SW 1271 (cell line): ENCODE measurements around the gene CASP10.
"Not testable (repeated sequence)": the region's sequence is repeated elsewhere in the genome, so short reads cannot be mapped to it uniquely, and the experiment has no call there.

Source experiments
- DNase-seq, 2 experiments: peaks; one replicate each; lab custom pipeline; 2025; lab: John Stamatoyannopoulos, UW

CASP10 gene

DNA sequence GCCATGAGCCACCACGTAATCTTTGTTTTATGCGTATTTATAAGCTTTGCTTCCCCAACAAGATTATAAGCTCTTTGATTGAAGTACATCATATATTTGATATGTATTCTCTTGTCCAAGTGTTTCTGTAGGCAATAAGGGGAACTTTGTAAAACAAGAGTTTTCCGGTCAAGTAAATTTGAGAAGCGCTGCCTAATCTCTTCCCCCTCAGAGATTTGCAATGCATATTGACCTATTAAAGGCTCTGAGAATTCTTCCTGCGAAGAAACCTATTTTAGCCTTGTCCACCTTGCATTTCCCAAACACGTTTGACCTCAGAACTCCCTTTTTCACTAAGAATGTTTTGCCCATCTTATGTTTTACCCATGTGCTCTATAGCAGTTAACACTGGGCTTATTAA, 26.9 kb upstream of the CASP10 start:
- DNase-seq: no peak

DNA sequence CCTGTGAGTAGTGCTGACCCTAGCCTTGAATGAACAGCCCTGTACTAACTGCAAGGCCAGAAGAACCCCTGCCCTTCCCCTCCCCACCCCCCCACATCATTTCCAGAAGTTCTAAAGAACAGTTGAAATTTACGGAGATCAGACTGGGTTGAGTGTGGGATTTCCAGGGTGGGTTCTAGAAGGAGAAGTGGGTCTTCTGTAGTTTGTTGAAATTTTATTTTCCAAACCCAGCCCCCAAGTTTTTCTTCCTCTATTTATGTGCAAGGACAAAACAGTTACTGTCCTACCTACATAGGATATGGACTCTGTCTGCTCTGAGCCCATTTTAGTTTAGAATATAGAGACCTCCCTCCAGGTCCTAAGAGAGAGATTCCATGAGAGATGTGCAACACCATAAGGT, 26.3 kb upstream of the CASP10 start:
- DNase-seq: no peak

DNA sequence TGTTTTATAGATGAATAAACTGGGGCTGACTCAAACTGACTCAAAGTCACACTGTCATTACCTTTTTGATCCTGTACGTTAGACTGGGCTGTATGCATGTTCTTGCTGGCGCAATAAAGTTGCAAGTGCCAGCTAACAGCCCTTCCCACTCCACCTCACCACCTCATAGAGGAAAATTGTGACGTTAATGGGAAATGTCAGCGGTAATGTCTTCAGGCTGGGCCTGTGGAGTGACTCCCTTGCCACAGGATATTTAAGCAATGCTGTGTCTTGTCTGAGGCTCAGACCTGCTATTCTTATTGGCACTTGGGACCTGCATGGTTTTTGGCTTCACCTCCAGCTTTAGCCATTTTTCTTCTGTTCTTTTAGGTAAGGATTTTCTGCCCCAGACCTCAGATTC, 25.2 kb upstream of the CASP10 start:
- no peak for DNase-seq

DNA sequence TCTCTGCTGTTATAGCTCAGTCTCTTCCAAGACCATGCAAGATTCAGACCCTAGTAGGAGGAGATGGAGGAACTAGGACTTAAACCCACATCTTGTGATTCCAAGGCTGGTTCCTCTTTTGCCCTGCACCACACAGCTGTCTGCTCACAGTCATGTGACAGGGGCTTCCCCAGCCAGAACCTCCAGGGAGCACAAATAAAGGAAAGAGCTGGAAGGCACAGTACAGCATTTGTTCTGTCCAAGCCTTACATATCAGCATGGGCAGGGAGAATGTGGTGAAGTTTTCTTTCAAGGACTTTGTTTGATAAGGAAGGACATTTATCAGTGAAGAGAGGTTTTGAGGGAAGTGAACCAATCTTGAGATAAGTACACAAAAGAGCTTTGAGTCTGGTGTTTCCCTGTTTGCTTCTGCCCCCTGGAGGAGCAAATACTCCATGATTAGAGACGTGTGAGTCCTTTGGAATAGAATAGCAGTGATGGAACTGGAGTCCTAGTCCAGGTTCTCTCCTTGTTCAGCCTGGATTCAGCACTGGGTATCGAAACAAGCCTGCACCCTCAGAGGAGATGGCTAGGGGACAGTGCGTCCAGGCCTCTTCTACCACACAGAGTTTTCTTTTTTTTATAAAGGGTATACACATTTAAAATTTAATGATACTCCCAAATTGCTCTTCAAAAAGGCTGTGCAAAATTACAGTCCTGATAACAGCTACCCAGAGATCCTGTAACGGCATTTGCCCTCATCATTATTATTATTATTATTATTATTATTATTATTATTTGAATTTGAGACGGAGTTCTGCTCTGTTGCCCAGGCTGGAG, 24.6 kb upstream of the CASP10 start:
- peak; percentile 12 to 60 for DNase-seq

DNA sequence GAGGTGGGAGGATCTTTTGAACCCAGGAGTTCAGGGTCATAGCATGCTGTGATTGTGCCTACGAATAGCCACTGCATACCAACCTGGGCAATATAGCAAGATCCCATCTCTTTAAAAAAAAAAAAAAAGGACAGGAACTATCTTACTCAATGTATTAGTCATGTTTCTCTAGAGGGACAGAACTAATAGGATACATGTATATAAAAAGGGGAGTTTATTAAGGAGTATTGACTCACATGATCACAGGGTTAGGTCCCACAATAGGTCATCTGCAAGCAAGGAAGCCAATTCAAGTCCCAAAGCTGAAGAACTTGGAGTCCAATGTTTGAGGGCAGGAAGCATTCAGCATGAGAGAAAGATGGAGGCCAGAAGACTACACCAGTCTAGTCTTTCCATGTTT, 18.8 kb upstream of the CASP10 start:
- DNase-seq: no peak

DNA sequence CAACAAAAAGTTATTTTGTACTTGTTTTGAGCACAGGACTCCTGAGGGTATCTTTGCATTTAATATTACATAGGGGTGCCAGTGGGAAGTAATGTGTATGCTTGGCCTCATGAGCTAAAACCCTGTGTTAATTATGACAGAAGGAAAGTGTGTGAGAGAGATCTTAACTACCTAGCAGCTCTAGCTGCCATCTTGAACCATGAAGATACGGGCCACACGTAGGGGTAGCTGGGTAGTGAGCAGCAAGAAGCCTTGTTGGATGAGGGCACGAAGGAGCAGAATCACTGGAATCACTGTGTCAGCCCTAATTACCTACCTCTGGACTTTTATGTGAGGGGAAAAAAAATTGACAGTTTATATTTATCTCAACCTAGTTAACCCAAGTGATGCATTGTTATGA, 15.4 kb upstream of the CASP10 start:
- no peak for DNase-seq

DNA sequence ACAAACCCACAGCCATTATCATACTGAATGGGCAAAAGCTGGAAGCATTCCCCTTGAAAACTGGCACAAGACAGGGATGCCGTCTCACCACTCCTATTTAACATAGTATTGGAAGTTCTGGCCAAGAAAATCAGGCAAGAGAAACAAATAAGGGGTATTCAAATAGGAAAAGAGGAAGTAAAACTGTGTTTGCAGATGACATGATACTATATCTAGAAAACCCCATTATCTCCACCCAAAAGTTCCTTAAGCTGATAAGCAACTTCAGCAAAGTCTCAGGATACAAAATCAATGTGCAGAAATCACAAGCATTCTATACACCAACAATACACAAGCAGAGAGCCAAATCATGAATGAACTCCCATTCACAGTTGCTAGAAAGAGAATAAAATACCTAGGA, 14.4 kb upstream of the CASP10 start:
- DNase-seq: not testable (repeated sequence)

DNA sequence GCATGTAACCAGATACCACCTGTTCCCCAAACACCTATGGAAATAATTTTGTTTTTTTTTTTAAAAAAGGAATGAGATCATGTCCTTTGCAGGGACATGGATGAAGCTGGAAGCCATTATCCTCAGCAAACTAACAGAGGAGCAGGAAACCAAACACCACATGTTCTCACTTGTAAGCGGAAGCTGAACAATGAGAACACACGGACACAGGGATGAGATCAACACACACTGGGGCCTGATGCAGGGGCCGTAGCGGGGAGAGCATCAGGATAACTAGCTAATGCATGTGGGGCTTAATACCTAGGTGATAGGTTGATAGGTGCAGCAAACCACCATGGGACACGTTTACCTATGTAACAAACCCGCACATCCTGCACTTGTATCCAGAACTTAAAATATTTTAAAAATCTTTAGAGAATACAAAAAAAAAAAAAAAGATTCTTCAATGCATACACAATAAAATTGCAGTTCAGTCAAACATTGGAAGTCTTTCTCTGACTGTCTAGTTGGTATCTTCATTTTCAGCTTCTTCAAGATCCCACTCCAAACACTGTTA, 11.6 kb upstream of the CASP10 start:
- DNase-seq: no peak

DNA sequence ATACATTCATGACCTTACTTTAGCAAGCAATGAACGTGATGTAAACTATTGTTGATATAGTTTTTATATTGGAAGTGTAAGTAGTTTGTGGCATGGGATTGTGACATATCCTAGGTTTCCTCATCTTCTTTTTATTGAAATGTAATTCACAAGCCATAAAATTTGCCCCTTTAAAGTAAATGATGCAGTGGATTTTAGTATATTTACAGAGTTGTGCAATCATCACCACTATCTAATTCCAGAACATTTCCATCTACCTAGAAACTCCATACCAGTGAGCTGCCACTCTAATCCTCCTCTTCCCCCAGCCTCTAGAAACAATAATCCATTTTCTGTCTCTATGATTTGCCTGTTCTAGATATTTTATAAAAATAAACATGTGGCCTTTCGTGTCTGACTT, 10.7 kb upstream of the CASP10 start:
- DNase-seq: no peak

DNA sequence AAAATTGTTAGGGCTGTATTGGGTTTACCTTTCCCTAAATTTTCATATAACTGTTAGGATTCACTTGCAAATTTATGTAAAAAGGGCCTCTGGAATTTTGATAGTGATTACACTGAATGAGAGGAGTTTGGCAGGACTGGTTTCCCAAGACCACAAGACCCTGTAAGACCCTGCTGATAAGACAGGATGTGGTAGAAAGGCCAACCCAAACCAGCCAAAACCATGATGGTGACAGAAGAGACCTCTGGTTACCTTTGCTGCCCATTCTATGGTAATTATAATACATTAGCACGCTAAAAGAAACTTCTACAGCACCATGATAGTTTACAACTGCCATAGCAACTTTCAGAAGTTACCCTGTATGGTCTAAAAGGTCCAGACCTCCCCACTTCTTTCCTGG, 8.3 kb upstream of the CASP10 start:
- no peak for DNase-seq

DNA sequence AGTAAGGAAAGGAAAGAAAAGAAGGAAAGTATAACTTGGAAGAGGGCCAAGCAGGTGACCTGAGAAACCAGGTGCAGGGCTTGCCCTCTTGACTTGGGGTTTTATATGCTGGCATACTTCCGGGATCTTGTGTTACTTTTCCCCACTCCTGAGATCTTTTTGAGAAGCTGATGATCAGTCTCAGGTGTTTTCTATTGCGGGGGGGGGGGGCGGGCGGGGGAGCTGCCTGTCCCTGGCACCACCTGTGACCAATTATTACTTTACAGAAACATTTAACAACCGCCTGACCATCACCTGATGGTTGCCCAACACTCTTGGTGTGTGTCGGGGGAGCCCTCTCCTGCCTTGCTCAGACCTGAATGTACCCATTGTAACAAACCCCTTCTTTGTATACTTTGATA, 6.9 kb upstream of the CASP10 start:
- DNase-seq: no peak

DNA sequence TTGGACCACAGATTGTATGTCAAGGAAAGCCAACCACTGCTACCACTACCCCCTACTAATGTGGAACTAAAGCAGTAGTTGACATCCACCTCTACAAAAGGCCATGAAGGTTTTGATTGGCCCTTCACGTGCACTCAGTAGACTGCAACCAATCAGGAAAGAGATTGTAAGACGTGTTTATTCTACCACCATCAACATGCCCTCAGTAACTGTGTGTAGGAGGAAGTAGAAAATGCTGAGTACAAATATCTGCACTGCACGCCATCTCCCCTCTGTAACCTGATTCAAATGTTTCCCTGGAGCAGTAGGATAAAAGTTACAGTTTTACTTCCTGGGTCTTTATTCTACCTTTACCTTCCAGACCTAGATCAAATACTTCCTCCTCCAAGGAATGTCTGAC, 2.9 kb upstream of the CASP10 start:
- DNase-seq: no peak

DNA sequence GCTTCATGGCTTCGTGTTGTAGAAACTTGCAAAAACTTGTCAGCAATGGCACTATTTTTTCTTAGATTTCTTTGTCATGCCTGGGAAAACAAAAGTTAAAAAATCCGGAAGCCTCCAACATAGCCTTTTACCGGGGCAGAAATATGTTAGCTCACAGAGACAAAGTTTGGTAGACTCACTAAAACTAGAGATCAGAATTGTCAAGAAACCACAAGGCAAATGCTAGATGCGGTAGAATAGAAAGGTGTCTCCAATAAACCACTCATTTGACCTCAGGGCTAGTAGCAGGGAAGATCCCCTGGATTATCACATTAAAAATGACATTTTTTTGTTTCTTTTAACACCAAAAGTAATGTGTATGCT, 405 bp downstream of the CASP10 start:
- DNase-seq: no peak

DNA sequence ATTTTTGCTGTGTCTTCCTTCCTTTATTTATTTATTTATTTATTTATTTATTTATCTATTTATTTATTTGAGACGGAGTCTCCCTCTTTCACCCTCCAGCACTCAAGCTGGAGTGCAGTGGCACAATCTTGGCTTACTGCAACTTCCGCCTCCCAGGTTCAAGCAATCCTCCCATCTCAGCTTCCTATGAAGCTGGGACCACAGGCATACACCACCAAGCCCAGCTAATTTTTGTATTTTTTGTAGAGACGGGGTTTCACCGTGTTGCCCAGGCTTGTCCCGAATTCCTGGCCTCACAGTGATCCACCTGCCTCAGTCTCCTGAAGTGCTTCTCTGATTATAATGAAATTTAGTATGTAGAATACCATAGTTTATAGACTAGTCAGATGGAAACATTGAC, 894 bp downstream of the CASP10 start:
- not testable (repeated sequence) for DNase-seq

DNA sequence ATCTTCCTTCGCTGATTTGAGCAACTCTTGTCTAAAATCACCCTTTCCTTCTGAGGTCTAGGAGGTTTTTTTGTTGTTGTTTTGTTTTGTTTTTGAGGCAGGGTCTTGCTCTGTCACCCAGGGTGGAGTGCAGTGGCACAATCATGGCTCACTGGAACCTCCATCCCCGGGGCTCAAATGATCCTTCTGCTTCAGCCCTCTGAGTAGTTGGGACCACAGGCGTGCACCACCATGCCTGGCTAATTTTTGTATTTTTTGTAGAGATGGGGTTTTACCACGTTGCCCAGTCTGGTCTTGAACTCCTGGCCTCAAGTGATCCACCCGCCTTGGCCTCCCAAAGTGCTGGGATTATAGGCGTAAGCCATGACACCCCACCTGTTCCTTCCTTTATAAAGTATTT, 1.3 kb downstream of the CASP10 start:
- DNase-seq: not testable (repeated sequence)

DNA sequence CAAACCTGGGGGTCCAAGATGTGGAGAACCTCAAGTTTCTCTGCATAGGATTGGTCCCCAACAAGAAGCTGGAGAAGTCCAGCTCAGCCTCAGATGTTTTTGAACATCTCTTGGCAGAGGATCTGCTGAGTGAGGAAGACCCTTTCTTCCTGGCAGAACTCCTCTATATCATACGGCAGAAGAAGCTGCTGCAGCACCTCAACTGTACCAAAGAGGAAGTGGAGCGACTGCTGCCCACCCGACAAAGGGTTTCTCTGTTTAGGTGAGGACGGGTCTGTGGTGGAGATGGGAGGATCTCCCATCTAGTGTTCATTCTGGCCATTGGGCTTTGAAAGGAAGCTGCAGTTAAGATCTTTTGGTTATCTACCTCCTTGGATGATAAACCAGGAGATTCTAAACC, 2.9 kb downstream of the CASP10 start:
- no peak for DNase-seq

DNA sequence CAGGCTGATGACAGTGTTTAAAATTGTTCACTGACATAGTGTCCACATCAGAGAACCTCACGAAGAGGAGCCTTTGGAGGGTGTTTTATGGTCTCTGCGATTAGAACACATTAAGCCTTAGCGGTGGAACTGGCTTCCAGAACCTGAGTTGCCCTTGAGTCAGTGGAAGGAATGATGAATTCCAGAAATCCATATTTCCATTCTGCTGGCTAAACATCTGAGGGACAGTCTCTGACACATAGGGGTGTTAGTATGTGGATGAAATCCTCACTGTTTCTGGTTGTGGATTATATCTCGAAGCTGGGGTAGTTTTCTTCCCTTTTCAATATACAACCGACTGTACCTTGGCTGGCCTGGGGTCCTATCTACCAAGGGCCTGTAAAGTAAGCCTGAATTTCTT, 4.0 kb downstream of the CASP10 start:
- no peak for DNase-seq

DNA sequence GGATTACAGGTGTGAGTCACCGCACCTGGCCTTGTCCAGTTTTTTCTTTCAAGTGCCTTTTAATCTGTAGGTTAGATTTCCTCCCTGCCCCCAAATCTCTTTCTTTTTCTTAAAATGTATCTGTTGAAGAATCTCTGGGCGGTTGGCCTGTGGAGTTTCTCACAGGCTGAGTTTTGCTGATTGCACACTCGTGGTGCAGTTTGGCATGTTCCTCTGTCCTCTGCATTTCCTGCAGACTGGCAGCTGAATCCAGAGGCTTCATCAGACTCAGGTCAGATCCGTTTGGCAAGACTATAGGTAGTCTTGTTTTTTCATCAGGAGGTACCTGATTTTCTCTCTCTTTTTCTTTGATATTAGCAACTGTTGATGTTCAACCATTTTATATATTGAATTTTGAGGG, 5.5 kb downstream of the CASP10 start:
- DNase-seq: no peak

DNA sequence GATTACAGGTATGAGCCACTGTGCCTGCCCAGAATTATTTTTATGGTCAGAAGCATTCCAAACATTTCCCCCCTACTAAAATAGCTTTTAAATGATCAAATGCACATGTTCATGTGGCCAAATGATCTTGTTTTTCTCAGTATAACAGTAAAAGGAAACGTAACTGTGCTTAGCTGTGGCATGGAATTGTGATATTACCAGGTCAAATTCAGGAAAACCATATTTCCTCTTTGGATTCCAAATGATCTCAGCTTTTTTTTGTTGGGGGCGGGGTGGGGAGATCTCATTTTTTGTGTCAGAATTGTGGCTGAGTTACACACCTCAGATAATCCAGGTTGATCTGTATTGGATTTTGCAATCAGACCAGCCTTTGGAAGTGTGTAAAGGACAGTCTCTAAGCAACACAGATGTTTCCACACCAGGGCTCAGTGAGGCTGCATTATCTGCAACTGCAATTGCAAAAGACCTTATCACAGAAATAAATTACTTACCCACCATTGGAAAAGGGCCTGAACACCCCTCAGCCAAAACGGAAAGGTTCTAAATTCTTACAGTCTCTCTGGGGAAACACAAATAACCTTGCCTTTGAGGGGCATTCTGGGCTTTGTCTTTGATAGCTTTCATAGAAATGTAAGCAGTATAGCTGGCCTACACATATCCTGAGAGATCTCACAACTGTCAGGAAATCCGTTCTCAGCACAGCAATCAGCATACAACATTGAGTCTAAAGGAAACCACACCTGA, 8.4 kb downstream of the CASP10 start:
- DNase-seq: no peak

DNA sequence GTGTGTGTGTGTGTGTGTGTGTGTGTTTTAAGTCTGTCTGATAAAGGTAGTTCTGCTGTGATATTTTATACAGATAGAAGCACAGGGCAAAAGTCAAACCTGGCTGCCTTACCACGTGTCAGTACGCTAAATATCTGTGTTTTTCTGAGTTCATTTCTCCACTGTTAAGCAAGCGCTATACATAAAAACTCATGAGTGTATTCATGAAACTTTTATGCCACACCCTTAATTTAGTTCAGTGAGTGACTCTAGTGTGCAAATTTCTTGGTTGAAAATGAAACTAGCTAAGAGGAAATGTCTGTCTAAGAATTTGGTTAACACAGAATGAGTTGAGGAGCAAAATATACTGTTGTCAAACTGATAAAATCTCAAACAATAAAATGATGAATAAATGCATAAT, 11.2 kb downstream of the CASP10 start:
- no peak for DNase-seq

DNA sequence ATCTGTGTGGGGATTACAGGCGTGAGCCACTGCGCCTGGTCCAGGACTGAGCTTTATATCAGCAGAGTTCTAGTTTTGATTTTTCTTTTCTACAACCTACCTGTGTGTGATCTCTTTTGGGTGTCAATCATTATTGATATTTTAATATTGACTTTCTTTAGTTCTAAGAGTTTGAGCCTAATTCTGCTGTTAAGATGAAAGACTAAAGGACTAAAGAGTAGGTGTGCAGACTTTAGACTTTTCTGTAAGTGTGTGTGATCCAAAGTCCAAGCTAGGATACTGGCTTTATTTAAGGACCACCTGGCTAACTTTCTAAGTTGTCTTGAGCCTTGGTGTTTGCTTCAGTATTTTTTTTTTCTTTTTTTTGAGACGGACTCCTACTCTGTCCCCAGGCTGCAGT, 12.4 kb downstream of the CASP10 start:
- DNase-seq: no peak

DNA sequence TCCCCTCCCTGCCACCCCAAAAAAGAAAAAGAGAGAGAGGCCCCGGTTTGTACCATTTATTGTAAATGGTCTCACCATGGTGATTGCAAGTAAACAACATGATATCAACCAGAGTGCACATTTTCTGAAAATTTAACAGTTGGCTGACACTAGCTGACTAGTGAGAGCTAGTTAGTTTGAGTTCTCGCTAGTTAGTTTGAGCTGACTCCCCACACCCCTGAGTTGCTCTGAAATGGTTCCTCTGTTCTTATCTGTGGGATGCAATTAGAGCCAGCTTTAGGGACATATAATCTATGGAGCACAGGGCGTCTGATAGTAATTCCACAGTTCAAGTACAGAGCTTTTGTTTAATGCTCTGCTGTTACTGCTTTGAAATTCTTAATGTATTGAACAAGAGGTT, 13.1 kb downstream of the CASP10 start:
- no peak for DNase-seq

DNA sequence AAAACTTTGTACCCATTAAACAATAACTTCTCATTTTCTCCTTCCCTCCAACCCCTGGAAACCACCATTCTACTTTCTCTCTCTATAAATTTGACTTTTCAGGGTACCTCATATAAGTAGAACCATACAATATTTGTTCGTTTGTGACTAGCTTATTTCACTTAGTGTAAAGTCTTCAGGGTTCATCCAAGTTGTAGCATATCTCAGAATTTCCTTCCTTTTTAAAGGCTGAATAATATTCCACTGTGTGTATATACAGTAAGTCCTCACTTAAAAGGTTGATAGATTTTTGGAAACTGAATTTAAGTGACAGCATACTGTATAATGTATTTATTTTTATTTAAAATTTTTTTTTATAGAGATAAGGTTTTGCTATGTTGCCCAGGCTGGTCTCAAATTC, 13.9 kb downstream of the CASP10 start:
- no peak for DNase-seq

DNA sequence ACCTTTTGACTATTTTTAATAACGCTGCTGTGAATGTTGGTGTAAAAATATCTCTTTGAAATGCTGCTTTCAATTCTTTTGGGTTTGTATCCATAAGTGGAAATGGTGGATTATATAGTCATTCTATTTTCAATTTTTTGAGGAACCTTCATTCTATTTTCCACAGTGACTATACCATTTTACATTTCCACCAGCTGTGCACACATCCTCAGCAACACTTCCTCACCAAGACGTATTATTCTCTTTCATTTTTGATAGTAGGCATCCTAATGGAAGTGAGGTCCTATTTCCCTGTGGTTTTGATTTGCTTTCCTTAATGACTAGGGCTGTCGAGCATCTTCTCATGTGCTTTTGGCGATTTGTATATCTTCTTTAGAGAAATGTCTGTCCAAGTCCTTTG, 14.8 kb downstream of the CASP10 start:
- DNase-seq: no peak
